A549 (cell line): ENCODE measurements around the gene LMNA.

ENCODE experiments used
- CTCF ChIP-seq: fragments of >200 bp; sonication (Bioruptor Twin); formaldehyde crosslinking; IDR thresholded peaks from 3 replicates; pipeline ENCODE4 v1.5.1; 2016
- MYC ChIP-seq: IDR thresholded peaks from 2 replicates; pipeline ENCODE4 v1.6.1; 2012; ENCODE audit warnings: mild to moderate bottlenecking, inconsistent platforms, low read length, improper control_type of control experiment, borderline replicate concordance
- POLR2A ChIP-seq: IDR thresholded peaks from 2 replicates; pipeline ENCODE4 v1.6.1; 2012; ENCODE audit warnings: mild to moderate bottlenecking, low read length
- RAD21 ChIP-seq, 2 experiments: fragments of >200 bp in 1 of 2; sonication (Bioruptor Twin) in 1 of 2; formaldehyde crosslinking in 1 of 2; IDR thresholded peaks in 1 of 2; conservative IDR thresholded peaks in 1 of 2; 2 replicates in 1 of 2; 3 replicates in 1 of 2; pipeline ENCODE4 v1.6.1; 2012 to 2018; ENCODE audit warnings: inconsistent platforms in 1 of 2
- RARB ChIP-seq: fragments of 250-450 bp; sonication (Bioruptor Pico); IDR thresholded peaks from 2 replicates; pipeline ENCODE4 v1.8.0; 2021; ENCODE audit warnings: mild to moderate bottlenecking, moderate library complexity
- TFCP2L1 ChIP-seq: fragments of 250-450 bp; sonication (Bioruptor Pico); IDR thresholded peaks from 2 replicates; pipeline ENCODE4 v1.5.0; 2021; ENCODE audit warnings: mild to moderate bottlenecking

- TF ChIP-seq CTCF (no peak), RAD21 (conservative IDR thresholded peaks at IDR 0.05 in 1 of 2, IDR thresholded peaks at IDR 0.05 in 1 of 2) (no peak), RARB (no peak), MYC (no peak), TFCP2L1 (CRISPR knock-in tag) (no peak), POLR2A (no peak)
Measured at GRCh38 chr1:156160000-156160742, 45.7 kb downstream of the LMNA start.
